Diencephalon (tissue), 1 donor: ENCODE data around the gene PRM3. TPM values are rescaled to one million over a fixed set of nuclear protein-coding genes. Genes with fewer than 3 reads are reported as not detected.

ENCODE experiments used
- small RNA-seq: library from RNA; depleted of rRNA; stranded (forward); fragments of <200 nt; gene quantifications from one replicate; pipeline ENCODE3, GENCODE V24; 2014
- total RNA-seq: library from RNA; depleted of rRNA; stranded (reverse); fragments of >200 nt; gene quantifications from one replicate; pipeline ENCODE4 v1.2.3, GENCODE V29; 2014

PRM3 gene, protein sequence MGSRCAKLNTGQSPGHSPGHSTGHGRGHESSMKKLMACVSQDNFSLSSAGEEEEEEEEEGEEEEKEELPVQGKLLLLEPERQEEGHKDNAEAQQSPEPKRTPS
- total RNA-seq = not detected

DNA sequence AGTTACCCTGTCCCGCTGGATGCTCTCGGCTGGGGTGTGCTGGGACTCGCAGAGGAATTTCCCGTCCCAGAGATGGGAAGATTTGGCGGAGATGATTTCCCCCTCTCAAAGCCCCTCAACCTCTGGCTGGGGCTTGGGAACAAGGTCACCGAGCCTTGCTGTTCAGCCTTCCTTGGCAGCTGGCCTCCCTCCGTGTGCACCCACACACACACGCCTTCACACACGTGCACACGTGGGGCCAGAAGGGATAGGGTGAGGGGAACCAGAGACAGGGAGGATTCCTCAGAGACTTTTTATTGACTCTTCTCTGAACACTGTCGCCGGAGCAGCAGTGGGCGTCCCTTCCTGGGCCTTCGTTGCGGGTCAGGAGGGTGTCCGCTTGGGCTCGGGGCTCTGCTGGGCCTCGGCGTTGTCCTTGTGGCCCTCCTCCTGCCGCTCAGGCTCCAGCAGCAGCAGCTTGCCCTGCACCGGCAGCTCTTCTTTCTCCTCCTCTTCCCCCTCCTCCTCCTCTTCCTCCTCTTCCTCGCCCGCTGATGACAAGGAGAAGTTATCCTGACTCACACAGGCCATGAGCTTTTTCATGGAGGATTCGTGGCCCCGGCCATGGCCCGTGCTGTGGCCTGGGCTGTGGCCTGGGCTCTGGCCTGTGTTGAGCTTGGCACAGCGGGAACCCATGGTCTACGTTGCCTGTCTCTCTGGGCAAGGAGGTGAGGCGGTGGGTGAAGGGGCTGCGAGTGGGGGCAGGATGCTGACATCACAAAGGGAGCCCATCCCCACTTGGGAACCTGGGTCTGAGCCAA lies at the start of gene PRM3:
Gene PRM3 (minus strand): TSS at position 709 of the 800 bp plus-strand sequence. CDS start 34 bp downstream, at position 675.

DNA sequence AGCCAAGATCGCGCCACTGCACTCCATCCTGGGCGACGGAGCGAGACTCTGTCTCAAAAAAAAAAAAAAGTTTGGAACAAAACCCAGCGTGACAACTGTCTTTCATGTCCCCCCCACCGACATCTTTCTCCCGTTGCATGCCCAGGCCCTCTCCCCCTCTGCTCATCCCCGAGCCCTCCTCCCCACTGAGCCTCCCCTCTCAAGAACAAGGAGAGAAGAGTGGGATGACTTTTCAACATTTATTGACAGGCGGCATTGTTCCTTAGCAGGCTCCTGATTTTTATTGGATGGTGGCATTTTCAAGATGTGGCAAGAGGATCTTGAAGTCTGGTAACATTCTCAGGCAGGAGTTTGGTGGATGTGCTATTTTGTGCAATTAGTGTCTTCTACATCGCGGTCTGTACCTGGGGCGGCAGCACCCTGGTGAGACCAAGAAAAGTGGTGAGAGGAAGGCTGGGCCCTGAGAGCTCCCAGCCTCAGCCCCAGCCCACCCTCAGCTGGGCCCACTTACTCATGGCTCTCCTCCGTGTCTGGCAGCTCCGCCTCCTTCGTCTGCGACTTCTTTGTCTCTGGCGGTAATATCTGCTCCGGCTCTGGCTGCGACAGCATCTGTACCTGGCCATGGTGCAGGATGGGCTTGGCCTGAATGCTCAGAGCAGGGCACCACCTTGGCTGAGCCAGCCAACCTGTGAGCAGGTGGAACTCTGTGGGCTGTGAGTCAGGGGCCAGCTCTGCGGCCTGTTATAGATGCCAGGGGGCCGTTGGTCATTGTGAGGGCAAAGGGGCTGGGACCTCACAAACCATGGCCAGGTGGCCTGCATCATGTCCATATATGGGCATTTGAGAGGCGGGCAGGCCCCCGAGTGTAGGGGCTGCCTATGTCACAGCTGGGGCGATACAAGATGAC lies 7.4 kb upstream of the PRM3 start, which contains the start of gene PRM1:
Gene PRM1 (minus strand): TSS at position 715 of the 907 bp plus-strand sequence. CDS start 92 bp downstream, at position 623.

DNA sequence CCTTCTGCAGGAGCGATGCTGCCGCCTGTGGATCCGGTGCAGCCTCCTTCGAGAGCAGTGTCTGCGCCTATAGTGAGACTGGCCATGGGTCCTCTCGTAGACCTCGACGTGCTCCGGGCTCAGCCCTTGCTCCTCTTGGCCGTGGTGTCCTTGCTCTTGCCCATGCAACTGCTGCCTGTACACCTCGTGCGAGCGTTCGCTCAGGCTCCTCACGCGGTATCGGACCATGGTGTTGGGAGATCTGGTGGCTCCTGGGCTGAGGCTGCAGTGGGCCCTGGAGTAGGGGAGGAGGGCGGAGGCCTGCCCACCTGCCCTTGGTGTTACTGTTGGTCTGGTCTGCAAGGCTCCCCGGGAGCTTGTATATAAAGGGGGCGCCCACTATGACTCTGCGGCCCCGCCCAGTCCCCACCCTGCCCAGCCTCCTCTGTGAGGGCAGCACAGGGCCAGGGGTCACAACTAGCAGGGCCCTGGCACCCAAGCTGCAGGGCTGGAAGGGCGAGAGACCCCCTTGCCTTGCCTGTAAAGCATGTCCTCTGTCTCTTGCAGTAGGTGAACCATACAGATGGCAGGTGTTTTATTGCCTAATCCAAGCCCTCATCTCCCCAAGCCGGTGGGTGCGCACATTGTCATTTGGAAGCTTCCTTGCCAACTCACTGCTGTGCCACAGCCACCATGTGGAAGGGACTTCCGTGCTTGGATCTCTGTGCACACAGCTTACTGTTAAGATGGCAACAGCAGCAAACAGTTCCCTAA lies 2.9 kb upstream of the PRM3 start, which contains the start of gene PRM2:
Gene PRM2 (minus strand): TSS at position 338 of the 753 bp plus-strand sequence. CDS start 110 bp downstream, at position 228.

GRCh38 chr16:11268921-11269375 lies 4.5 kb downstream of the PRM3 start, which contains the start of gene TNP2:
Gene TNP2 (minus strand): TSS chr16:11269325. CDS start chr16:11269262, 63 bp downstream.

DNA sequence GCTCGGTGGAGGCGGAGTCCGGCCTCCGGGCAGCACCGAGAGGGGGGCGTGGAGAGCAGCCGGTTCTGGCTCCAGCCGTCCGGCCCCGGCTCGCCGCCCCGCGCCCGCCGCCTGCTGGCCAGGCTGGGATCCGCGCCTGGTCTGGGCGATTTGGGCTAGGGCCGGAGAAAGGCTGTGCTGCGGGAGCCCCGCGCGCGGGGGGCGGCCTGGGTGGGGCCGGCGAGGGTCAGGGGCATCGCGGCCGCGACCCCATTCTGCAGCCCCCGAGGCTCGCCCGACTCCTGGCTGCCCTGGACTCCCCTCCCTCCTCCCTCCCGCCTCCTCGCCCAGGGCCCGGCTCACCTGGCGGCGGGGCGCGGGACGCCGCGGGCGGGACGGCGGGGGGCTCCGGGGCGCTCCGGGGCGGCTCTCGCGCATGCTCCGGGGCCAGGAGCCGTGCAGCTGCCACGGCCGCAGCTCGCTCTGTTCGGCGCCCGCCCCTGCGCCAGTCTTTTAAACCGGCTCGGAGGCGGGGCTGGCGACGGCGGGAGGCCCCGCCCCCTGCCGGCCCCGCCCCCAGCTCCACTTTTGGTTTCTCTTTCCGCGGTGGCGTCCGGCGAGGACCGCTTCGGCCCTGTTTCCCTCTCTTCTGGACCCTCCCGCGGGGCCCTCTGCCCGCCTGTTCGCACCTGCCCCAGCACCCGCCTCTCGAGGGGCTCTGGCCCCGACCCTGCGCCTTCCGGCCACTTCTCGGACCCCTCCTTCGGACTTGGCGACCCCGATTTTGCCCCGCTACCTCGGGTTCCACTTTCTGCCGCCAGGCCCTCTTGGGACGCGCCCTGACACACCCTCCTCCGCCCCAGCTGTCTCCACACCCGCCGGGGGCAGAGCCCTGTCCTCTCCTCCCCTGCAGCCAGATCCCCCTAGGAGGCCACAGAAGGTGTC lies 17.4 kb downstream of the PRM3 start, which contains the start of gene SOCS1:
Gene SOCS1 (minus strand): TSS at position 468 of the 924 bp plus-strand sequence. CDS start 726 bp downstream, outside the sequence.

Small RNAs within 50 kb of the gene (small RNA-seq; reads per million reads assigned to genes)
- gene MIR548H2 = not detected
- not detected for gene RF00019
- not detected for gene RF00554

Other genes with a start within 250 kb of the PRM3 start
- gene SOCS1, start 17.4 kb downstream of the PRM3 start, total RNA-seq = 1.8 TPM
- gene TNP2, start 4.3 kb downstream of the PRM3 start, total RNA-seq = not detected
- not detected for gene PRM2, start 2.9 kb upstream of the PRM3 start, total RNA-seq
- gene PRM1, start 7.7 kb upstream of the PRM3 start, total RNA-seq = not detected
- gene RMI2, start 71.8 kb upstream of the PRM3 start, total RNA-seq = 4.6 TPM